ENCODE results near the gene GPR4.

Gene GPR4

GRCh38 chr19:45637890-45638667 lies 36.1 kb upstream of the GPR4 start:
- no peak for TF ChIP-seq GATA3 (IDR thresholded peaks at IDR 0.05; ENCODE audit: low read depth, low read length)
- no peak for TF ChIP-seq GATA2 (IDR thresholded peaks at IDR 0.05; ENCODE audit: low read depth, low read length)

GRCh38 chr19:45636902-45637301 lies 34.9 kb upstream of the GPR4 start:
- TF ChIP-seq GATA2 (IDR thresholded peaks at IDR 0.05; ENCODE audit: low read depth, low read length) (peak; percentile 48), GATA3 (IDR thresholded peaks at IDR 0.05; ENCODE audit: low read depth, low read length) (no peak)

- TF ChIP-seq GATA2 (IDR thresholded peaks at IDR 0.05; ENCODE audit: low read depth, low read length) = no peak
Measured at GRCh38 chr19:45636275-45636674, 34.3 kb upstream of the GPR4 start.

- TF ChIP-seq GATA2 (IDR thresholded peaks at IDR 0.05; ENCODE audit: low read depth, low read length) (no peak), GATA3 (IDR thresholded peaks at IDR 0.05; ENCODE audit: low read depth, low read length) (no peak)
Measured at GRCh38 chr19:45632468-45633196, 30.6 kb upstream of the GPR4 start.

GRCh38 chr19:45630463-45630862 lies 28.5 kb upstream of the GPR4 start:
- TF ChIP-seq GATA2 (IDR thresholded peaks at IDR 0.05; ENCODE audit: low read depth, low read length) (no peak), GATA3 (IDR thresholded peaks at IDR 0.05; ENCODE audit: low read depth, low read length) (no peak)

- TF ChIP-seq GATA2 (IDR thresholded peaks at IDR 0.05; ENCODE audit: low read depth, low read length) = no peak
Measured at GRCh38 chr19:45629704-45630103, 27.7 kb upstream of the GPR4 start.

- no peak for TF ChIP-seq GATA3 (IDR thresholded peaks at IDR 0.05; ENCODE audit: low read depth, low read length)
- TF ChIP-seq GATA2 (IDR thresholded peaks at IDR 0.05; ENCODE audit: low read depth, low read length) = no peak
Measured at GRCh38 chr19:45623984-45624383, 22.0 kb upstream of the GPR4 start.

- no peak for TF ChIP-seq GATA2 (IDR thresholded peaks at IDR 0.05; ENCODE audit: low read depth, low read length)
- TF ChIP-seq GATA3 (IDR thresholded peaks at IDR 0.05; ENCODE audit: low read depth, low read length) = no peak
Measured at GRCh38 chr19:45621976-45622503, 20.0 kb upstream of the GPR4 start.

GRCh38 chr19:45621389-45621788 lies 19.4 kb upstream of the GPR4 start:
- TF ChIP-seq GATA3 (IDR thresholded peaks at IDR 0.05; ENCODE audit: low read depth, low read length) (no peak), GATA2 (IDR thresholded peaks at IDR 0.05; ENCODE audit: low read depth, low read length) (no peak)

GRCh38 chr19:45616704-45617017 lies 14.6 kb upstream of the GPR4 start:
- TF ChIP-seq GATA2 (IDR thresholded peaks at IDR 0.05; ENCODE audit: low read depth, low read length) (no peak), GATA3 (IDR thresholded peaks at IDR 0.05; ENCODE audit: low read depth, low read length) (no peak)

- TF ChIP-seq GATA2 (IDR thresholded peaks at IDR 0.05; ENCODE audit: low read depth, low read length) (no peak), GATA3 (IDR thresholded peaks at IDR 0.05; ENCODE audit: low read depth, low read length) (no peak)
Measured at GRCh38 chr19:45615795-45616703, 14.0 kb upstream of the GPR4 start.

- TF ChIP-seq GATA2 (IDR thresholded peaks at IDR 0.05; ENCODE audit: low read depth, low read length) (no peak), GATA3 (IDR thresholded peaks at IDR 0.05; ENCODE audit: low read depth, low read length) (no peak)
Measured at GRCh38 chr19:45613926-45614725, 12.1 kb upstream of the GPR4 start.

- TF ChIP-seq GATA2 (IDR thresholded peaks at IDR 0.05; ENCODE audit: low read depth, low read length) = no peak
- no peak for TF ChIP-seq GATA3 (IDR thresholded peaks at IDR 0.05; ENCODE audit: low read depth, low read length)
Measured at GRCh38 chr19:45608948-45609347, 6.9 kb upstream of the GPR4 start.

Measured in SH-SY5Y (cell line).